ENCODE measurements around the gene CCM2.
A peak's percentile ranks its signal among the peaks of the same experiment; 100 is the strongest.
"Not testable (repeated sequence)": the region's sequence is repeated elsewhere in the genome, so short reads cannot be mapped to it uniquely, and the experiment has no call there.

Gene CCM2

DNA sequence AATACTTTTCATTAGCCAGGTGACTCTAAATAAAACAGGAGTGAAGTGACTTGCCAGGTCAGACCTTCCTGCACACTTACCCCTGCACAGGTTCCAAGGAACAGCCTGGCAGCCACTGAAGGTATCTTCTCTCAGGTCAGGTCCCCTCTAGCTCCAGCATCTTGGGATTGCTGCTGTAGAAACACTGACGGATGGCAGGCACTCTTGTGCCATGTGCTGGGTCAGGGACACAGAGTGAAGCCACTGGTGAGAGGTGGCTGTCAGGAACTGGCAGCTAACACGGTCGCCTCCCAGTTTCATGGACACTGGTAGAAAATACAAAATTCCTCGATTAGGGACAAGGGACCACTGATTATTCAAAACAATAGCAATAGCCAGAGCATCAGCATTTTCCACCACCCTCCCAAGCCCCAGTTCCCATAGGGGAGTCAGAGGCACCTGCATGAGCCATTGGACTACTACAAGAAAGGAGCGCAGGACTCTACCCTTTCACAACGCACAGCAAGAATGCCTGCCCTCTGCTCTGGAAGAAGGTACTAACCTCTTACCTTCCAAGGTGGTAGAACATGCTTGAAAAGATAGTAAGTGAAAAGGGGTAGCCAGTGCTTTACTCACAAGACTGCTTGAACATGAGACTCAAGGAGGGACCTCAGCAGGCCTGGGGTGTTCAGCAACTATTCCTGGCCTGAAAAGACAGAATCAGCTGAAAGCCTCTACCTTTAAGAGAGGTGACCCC, 16.1 kb upstream of the CCM2 start:
- no peak for DNase-seq

DNA sequence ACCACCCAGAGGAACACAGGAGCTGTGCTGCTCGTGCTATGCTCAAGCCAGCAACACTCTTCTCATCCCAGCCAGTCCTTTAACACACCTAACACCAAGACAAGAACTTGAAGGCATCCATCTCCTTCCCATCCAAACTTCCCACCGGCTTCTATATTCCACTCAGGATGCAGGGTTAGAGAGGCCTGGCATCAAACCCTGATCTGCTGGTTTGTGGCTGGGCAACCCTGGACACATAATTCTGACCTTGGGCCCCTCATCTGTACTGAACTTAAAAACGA, 15.6 kb upstream of the CCM2 start:
- DNase-seq = no peak

DNA sequence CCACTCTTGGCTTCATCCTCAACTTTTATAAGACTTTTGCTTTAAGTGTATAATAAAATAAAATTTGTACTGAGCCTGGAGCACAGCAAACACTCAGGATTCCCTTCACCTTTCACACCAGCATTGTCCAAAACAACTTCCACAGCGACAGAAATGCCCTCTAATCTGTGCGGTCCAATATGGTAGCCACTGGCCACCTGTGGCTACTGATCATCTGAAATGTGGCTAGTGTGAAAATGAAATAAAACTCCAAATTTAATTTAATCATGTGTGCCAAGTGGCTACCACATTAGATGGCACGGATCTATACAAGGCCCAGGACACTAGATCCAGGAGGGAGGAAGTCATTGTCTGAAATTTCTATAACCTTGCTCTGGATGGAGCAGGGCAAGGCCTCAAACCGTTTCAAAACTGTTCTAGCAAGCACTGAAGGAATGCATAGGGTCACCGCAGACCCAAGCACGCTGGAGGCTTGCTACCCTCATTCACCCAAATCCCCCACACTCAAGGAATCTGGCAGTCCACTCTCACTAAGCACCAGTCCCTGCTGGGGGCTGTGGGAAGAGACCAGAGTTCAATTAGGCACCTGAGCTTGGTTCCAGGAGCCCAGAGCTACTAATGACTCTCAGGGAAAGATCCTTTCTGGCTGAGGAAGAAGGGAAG, 14.8 kb upstream of the CCM2 start:
- DNase-seq = no peak

DNA sequence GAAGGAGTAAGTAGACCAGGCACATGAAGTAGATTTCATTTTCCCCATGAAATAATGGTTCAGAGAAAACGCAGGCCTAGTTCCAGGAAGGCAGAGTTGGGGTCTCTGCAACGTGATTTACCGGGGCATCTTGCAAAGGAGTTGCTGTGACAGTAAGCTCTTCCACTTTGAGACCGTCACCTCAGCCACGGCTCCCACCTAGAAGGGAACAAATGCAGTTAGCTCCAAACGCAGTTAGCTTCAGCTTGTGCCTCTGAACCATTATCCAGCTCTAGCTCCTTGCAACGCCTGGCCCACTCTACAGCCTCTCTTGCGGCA, 14.1 kb upstream of the CCM2 start:
- DNase-seq = no peak

DNA sequence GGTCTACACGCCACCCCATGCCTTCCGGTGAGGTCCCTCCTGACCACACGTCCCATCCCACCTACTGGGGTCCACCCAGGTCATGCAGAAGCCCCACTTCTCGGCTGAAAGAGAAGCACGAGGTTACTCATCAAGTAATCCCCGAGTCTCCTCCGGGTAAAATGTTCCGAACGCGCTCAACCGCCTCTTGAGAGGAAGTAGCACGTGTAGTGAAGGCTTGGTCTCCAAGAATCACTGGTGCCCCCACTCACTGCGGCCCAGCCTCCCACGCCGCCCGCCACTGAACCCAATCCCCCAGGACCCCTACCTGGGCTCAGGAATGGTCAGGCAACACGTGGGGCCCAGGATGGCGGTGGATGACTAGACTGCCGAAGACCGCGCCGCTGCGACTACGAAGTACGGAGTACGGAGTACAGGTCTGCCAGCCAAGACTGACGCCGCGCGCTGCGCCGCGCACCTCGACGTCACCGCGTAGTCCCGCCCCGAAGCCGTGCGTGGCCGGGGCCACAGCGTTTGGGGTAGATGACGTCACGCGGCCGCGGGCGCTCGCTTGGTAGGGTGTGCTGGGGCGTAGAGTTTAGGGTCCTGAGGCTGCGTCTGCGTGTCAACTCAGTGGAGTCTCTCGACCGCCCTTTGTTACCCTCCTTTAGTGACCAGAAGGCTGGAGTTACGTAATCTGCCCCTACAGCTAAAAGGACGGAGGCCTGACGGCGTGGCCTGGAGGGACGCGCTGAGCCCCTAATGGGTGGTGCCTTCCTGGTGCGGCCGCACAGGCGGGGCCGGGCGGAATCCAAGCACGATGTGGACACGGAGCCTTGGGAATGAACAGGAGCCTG, 13.6 kb upstream of the CCM2 start:
- DNase-seq = peak; percentile 95

DNA sequence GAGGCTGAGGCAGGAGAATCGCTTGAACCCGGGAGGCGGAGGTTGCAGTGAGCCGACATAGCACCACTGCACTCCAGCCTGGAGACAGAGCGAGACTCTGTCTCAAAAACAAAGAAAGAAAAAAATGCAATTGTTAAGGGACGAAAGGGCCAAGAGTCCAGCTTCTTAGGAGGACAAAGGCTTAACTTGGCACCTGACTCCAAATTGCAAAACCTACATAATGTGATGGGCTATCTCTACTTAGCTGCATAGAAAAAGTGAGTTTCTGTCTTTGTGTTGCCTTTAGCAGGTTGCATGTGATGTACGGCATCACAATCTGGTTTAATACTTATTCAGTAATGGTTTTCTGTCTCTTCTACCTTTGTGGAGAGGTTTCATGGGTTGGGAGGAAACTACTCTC, 12.5 kb upstream of the CCM2 start:
- DNase-seq = no peak

DNA sequence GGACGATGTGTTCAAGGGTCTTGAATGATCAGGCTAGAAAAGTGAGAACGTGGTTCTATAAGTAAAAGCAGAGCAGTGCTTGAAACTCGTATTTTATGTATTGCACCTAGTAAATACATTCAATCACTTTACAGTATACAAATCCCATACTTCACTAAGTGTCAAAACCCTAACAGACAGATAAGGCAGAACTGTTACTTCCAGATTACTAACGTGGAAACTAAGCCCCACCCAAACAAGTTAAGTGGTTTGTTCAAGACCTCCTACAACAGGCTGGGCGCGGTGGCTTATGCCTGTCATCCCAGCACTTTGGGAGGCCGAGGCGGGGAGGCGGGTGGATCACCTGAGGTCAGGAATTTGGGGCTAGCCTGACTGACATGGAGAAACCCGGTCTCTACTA, 12.0 kb upstream of the CCM2 start:
- DNase-seq = no peak

DNA sequence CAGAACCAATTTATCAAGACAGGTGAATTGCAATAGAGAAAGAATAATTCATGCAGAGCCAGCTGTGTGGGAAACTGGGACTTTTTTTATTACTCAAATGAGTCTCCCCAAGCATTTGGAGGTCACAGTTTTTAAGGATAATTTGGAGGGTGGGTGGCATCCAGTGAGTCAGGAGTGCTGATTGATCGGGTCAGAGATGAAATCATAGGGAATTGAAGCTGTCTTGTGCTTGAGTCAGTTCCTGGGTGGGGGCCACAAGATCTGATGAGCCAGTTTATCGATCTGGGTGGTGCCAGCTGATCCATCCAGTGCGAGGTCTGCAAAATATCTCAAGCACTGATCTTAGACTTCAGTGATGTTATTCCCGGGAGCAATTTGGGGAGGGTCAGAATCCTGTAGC, 11.3 kb upstream of the CCM2 start:
- no peak for DNase-seq

DNA sequence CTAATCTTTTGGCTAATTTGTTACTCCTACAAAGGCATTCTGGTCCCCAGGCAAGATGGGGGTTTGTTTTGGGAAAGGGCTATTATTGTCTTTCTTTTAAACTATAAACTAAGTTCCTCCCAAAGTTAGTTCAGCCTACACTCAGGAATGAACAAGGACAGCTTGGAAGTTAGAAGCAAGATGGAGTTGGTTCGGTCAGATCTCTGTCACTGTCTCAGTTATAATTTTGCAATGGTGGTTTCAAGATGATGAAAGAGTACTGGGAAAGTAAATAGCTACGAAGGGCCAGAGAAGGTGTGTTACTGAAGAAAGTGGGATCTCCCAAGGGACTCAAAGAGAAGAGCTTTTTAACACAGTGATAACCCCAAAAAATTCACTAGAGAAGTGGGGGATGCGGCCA, 10.9 kb upstream of the CCM2 start:
- DNase-seq = no peak

DNA sequence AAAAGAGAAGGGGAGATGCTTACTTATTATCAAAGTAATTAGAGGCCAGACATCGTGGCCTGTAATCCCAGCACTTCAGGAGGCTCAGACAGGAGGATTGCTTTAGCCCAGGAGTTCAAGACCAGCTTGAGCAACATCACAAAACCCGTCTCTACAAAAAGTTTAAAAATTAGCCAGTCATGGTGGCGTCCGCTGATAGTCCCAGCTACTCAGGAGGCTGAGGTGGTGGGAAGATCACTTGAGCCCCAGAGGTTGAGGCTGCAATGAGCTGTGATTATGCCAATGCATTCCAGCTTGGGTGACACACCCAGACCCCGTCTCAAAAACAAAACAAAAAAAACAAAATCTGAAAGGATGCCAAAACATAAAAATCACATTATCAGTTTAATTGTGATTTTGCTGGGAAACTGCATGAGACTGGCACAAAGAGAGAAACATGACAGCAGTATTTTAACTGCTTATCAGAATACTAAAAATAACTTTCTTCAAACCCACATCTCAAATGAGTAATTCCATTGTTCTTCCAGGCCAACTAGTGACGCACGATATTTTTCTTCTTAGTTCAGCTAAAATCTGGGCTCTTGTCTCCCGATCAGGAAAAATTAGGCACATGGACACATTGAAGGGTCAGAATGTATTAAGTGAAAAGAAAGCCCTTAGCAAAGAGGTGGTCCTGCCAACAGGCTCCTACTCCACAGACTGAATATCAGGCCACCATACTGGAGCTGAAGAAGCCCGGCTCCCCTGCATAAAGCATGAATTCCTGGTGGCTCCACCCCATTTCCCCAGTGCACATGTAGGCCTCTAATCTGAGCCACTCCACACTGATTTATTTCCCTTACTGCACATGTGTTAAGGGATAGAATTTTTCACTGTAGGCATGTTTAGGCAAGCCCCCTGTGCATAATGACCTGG, 9.6 kb upstream of the CCM2 start:
- DNase-seq = peak; percentile 85

DNA sequence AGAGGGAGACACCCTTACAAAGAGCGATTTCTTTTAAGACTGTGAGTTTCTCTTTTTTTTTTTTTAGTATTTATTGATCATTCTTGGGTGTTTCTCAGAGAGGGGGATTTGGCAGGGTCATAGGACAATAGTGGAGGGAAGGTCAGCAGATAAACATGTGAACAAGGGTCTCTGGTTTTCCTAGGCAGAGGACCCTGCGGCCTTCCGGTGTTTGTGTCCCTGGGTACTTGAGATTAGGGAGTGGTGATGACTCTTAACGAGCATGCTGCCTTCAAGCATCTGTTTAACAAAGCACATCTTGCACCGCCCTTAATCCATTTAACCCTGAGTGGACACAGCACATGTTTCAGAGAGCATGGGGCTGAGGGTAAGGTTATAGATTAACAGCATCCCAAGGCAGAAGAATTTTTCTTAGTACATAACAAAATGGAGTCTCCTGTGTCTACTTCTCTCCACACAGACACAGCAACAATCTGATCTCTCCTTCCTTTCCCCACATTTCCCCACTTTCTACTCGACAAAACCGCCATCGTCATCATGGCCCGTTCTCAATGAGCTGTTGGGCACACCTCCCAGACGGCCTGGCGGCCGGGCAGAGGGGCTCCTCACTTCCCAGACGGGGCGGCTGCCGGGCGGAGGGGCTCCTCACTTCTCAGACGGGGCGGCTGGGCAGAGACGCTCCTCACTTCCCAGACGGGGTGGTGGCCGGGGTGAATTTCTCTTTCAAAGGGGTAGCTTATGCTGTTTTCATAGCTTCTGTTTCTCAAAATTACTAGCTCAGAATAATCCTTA, 7.8 kb upstream of the CCM2 start:
- DNase-seq = not testable (repeated sequence)

DNA sequence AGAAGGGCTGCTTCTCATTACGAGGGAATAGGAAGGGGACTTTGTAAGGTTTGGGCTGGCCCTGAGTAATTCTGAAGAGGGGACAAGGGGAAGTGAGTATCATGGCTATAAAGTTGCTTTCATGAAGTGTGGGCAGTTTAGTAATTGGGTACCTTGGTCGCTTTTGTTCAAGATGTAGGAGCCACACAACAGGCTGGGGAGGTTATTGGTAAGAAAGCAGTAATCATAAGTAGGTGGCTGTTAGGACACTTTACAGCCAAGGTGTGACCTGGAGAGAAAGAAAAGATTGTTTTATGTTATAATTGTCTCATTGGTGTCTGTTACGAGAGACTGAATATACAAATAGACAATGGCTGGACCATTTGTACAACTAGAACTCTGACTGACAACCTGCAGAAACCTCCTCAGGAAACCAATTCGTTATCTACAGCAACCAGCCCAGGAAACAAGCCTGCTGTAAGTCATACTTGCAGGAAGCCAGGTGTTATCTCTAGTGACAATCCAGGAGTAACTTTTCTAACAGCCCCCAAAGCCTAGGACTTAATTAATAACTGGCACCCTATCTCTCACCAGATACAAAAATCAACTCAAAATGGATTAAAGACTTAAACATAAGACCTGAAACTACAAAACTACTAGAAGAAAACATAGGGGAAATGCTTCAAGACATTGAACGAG, 5.0 kb upstream of the CCM2 start:
- DNase-seq = no peak

DNA sequence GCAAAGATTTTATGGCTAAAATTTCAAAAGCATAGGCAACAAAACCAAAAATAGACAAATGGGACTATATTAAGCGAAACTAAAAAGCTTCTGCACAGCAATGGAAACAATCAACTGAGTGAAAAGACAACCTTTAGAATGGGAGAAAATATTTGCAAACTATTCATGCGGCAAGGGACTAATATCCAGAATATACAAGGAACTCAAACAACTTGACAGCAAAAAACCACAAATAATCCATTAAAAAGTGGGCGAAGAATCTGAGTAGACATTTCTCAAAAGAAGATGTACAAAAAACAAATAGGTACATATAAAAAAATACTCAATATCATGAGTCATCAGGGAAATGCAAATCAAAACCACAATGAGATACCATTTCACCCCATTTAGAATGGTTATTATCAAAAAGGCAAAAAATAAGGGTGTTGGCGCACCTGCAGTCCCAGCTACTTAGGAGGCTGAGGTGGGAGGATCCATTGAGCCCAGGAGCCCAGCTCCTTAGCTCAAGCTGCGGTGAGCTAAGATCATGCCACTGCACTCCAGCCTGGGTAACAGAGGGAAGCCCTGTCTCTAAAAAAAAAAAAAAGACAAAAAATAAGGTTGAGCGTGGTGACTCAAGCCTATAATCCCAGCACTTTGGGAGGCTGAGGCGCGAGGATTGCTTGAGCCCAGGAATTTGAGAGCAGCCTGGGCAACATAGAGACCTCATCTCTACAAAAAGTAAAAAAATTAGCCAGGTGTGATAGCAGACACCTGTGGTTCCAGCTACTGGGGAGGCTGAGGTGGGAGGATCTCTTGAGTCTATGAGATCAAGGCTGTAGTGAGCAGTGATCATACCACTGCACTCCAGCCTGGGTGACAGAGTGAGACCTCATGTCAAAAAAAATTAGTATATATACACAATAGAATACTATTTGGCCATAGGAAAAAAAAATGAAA, 4.2 kb upstream of the CCM2 start:
- no peak for DNase-seq

DNA sequence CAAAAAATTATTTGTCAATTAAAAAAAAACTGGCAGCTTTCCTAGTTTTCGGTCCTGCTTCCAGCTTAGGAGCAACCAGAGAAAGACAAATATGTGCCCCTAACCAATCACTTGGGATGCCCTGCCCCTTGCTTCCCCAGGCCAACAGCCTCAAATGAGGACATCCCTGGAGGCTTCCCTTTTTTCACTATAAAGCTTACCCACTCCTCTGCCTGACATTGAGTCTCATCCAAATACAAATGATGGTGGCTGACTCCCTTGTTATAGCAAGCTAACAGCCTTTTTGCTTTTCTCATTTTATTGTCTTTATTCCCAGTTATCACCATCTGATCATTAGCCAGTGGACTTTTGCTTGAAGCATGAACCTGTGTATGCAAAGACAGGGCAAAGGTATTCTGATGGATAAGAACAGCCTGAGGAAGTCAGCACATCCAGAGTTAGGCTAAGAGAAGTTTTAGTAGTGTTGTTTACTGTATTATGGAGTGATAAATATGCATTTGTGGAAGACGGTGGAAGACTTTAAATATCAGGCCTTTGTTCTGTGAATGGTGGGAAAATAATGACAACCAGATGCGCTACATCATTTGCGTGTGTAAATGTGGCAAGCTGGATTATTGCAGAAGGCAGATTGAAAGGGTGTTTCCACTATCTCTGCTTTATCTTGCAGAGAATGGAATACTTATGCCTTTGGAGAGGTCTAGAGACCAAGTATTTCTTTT, 1.7 kb upstream of the CCM2 start:
- DNase-seq = no peak

DNA sequence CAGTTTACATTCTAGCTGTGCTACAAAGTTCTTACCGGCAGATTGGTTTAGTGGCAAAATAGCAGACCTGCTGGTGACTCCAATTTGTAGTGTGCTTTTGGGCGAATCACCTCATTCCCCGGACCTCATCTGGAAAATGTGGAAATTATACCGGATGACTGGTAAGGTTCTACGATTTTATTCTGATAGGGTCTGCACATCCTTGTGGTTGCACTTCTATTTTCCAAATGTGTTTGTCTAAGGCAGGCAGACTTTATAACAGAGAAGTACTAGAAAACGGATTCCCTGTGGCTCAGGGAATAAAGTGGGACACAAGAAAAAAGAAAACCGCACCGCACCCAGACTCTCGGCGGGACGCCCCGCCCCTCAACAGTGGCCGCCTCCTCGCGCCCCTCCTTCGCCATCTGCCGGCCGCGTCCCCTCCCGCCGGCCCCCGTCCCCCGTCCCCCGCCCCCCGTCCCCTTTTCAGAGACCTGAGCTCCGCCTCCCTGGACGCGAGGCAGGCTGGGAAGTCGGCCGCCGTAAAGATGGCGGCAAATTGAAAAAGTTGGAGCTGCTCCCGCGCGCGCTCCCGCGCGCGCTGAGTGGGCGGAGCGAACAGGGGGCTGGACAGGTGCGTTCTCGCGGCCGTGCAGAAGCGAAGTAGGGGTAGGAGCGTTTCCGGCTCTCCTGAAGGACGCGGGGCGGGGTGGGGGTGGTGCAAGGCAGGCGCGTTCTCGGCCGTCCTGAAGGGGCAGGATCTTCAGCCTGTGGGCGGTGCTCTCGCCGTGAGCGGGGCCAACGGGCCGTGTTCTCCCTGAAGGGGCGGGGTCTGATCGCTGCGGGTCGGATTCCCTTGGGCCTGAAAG, 532 bp upstream of the CCM2 start:
- peak; percentile 98 for DNase-seq

DNA sequence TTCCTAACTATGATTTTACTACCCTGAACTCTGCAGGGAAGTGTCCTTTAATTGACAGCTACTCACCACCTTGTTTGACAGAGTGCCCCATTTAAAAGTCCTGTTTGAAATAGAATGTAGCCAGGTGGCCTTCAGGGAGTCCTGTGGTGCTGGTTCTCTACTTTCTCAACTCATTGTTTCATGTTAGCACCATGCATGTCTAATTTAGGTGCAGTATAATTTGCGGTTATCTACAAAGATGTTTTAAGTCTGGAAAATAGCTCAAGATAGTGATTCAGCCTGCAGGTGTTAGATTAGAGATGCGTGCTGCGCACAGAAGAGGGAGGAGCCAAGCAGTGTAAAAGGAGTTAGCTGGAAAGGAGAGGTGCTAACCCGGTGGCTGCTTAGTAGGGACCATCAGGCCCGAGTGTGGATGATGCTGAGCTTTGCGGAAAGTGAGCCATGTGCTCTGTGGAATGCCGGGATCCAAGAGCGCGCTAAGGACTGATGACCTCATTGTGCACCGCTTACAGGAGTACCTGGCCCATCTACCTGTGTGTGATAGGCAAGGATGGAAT, 1.2 kb downstream of the CCM2 start:
- DNase-seq = no peak

DNA sequence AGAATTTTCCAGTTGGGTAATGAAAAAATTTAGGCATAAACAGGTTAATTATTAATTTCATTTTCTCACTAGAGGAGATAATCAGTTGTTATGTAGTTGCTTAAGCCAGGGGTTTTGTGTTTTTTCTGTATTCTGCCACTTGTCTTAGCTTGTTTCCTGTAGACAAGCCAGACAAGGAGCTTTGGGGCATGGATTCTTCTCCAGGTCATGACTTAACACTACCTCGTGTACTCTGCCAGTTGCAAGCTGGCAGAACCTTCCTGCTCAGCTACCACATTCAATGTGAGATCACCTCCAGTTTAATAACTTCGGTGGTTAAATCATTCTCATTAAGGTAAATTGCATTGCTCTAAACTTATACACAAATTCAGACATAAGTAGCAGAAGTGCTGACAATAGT, 1.8 kb downstream of the CCM2 start:
- DNase-seq = no peak

DNA sequence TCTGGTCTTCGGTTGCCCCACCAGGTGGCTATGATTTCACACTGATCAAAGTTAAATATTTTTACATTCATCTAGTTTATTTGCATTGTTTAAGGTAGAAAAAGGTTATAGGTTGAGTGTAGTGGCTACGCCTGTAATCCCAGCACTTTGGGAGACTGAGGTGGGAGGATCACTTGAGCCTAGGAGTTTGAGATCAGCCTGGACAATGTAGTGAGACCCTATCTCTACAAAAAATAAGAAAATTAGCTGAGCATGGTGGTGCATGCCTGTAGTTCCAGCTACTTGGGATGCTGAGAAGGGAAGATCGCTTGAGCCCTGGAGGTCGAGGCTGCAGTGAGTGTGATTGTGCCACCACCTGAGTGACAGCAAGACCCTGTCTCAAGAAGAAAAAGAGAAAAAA, 3.8 kb downstream of the CCM2 start:
- no peak for DNase-seq

DNA sequence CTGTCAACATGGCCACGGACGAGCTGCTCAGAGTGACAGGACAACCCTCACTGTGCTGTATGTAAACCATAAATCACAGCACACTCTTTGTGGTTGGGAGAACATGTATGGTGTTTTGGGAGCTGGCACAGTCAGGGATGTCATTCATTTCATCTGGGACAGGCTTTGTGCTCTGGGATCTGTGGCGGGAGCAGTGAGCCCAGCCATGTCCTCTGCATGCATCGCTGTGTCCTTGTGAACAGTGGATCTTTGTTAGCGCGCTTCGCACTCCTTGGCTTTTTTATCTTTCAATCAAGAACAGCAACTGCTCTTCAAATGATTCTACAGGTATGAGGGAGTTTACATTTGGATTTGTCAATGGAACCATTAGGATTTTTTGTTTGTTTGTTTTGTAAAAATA, 7.1 kb downstream of the CCM2 start:
- no peak for DNase-seq

Data from DMS 273 treated with DMSO at 0.1 percent for 48 hours (cell line).